ENCODE measurements around the gene TRIM4. TPM values are rescaled to one million over a fixed set of nuclear protein-coding genes. Genes with fewer than 3 reads are reported as not detected.
"Not testable (repeated sequence)": the region's sequence is repeated elsewhere in the genome, so short reads cannot be mapped to it uniquely, and the experiment has no call there.

TRIM4 gene
- total and polyA plus RNA-seq, 2 experiments from 2014 or later: 20.2 to 27.2 TPM

DNA sequence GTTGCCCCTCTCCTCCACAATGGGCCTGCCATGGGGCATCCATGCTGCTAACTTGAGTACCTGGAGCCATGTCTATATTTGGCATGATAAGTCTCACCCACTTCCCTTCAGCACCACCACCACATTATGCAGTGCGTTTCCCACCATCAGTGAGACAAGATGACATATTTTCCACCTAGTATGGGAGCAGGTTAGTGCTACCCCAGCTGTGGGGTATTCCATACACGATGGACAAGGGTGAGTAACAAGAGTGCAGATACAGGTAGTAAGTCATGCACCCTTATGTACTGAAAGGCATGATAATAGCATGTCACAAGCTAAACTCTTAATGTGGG, 21.3 kb downstream of the TRIM4 start:
- H3K9ac ChIP-seq: no peak overlapping the region
- H3K4me2 ChIP-seq (ENCODE audit: unreplicated experiment): no peak overlapping the region
- no peak for DNase-seq
- TF ChIP-seq EZH2 (IDR thresholded peaks at IDR 0.05; ENCODE audit: insufficient read depth, poor library complexity, severe bottlenecking) (no peak), EZH2phosphoT487 (IDR thresholded peaks at IDR 0.05; ENCODE audit: insufficient read depth, low read depth) (no peak)
- no peak overlapping the region for H3K27ac ChIP-seq
- no peaks in the 10 kb centered on the region for H3K9me2 ChIP-seq (ENCODE audit: insufficient read depth)
- H2AFZ ChIP-seq: no peak overlapping the region
- no peaks in the 10 kb centered on the region for H3K27me3 ChIP-seq (replicated peaks; ENCODE audit: insufficient read depth)
- WGBS, 2 experiments (ENCODE audit: low coverage in 1 of 2, low lambda C conversion rate in 2 of 2, missing lambda C conversion rate in 2 of 2): 96% methylated on average over 2 of the region's 2 CpGs
- H3K4me1 ChIP-seq (ENCODE audit: insufficient read depth): no peaks in the 10 kb centered on the region
- no peaks in the 10 kb centered on the region for H3K9me3 ChIP-seq (ENCODE audit: low read depth)
- in situ Hi-C loops (cut with MboI): no loop called here
- no peak overlapping the region for H3K4me3 ChIP-seq
- no peaks in the 10 kb centered on the region for H3K79me2 ChIP-seq (ENCODE audit: insufficient read depth)
- no peaks in the 10 kb centered on the region for H4K20me1 ChIP-seq (ENCODE audit: insufficient read depth)
- H3K36me3 ChIP-seq (ENCODE audit: low read depth): peaks cover 32% of the 10 kb centered on the region
- 0 out of 2 replicates have a peak, but pooled peaks cover 5% of the 10 kb centered on the region for H3F3A ChIP-seq (ENCODE audit: insufficient read depth)

DNA sequence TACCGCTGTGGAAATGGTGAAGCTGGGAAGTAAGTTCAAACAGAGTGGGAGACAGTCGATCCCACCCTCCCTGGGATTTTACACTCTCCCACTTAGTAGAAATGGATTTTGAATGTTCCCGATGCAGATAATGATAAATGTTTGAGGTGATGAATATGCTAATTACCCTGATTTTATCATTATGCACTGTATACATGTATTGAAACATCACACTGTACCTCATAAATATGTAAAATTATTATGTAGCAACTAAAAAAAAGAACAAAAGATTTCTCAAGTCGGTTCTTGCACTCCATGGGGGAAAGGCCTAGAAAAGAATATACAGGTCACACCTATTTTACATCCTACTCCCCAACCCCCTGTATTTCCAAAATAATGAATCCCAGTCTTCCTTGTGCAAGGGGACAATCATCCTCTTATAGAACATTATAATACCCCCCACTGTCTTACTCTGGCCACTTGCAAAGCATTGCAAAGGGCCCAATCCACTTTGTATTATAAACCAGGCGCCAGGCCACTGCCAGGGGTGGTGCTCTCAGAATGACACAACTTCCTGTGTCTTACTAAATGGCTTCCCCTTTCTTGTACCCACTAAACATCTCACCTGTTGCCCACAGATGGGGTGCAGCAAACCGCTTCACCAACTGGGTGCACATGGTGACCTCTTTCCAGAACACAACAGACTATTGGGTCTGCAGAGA, 21.9 kb downstream of the TRIM4 start:
- in situ Hi-C loops (cut with MboI): no loop called here
- WGBS, 2 experiments (ENCODE audit: low coverage in 1 of 2, low lambda C conversion rate in 2 of 2, missing lambda C conversion rate in 2 of 2): 91 to 93% methylated on average over 6 of the region's 6 CpGs
- no peak overlapping the region for H3K27ac ChIP-seq

DNA sequence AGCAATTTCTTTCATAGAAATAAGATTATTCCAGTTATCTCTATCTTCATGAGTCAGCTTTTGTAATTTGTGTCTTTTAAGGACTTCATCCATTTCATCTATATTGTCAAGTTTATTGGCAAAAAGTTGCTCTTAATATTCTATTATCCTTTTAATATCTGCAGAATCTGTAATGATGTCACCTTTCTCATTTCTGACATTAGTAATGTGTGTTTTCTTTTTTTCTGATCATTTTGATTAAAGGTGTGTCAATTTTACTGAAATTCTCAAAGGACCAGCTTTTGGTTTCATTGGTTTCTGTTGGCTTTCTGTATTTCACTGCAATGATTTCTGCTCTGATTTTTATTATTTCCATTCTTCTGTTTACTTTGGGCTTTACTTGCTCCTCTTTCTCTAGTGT, 24.6 kb downstream of the TRIM4 start:
- H3K9me2 ChIP-seq (ENCODE audit: insufficient read depth): no peaks in the 10 kb centered on the region
- no peak overlapping the region for H3K27ac ChIP-seq
- H3K9me3 ChIP-seq (ENCODE audit: low read depth): no peaks in the 10 kb centered on the region
- no peak for DNase-seq
- 0 out of 2 replicates have a peak, but pooled peaks cover 5% of the 10 kb centered on the region for H3F3A ChIP-seq (ENCODE audit: insufficient read depth)
- no peaks in the 10 kb centered on the region for H3K27me3 ChIP-seq (replicated peaks; ENCODE audit: insufficient read depth)
- H3K79me2 ChIP-seq (ENCODE audit: insufficient read depth): no peaks in the 10 kb centered on the region
- H3K36me3 ChIP-seq (ENCODE audit: low read depth): no peaks in the 10 kb centered on the region; the same call in 1 of the 2 replicates
- H2AFZ ChIP-seq: no peak overlapping the region
- no peak overlapping the region for H3K9ac ChIP-seq
- no peak for TF ChIP-seq EZH2 (IDR thresholded peaks at IDR 0.05; ENCODE audit: insufficient read depth, poor library complexity, severe bottlenecking)
- TF ChIP-seq EZH2phosphoT487 (IDR thresholded peaks at IDR 0.05; ENCODE audit: insufficient read depth, low read depth): no peak
- H3K4me1 ChIP-seq (ENCODE audit: insufficient read depth): no peaks in the 10 kb centered on the region
- H3K4me2 ChIP-seq (ENCODE audit: unreplicated experiment): no peak overlapping the region
- no peak overlapping the region for H3K4me3 ChIP-seq
- H4K20me1 ChIP-seq (ENCODE audit: insufficient read depth): no peaks in the 10 kb centered on the region
- in situ Hi-C loops (cut with MboI): no loop called here

More for the DNA sequence above, 21.9 kb downstream of the TRIM4 start:
- no peaks in the 10 kb centered on the region for H3K9me3 ChIP-seq (ENCODE audit: low read depth)
- no peaks in the 10 kb centered on the region for H3K9me2 ChIP-seq (ENCODE audit: insufficient read depth)
- H3K4me3 ChIP-seq: no peak overlapping the region
- no peak overlapping the region for H2AFZ ChIP-seq
- peaks cover 27% of the 10 kb centered on the region for H3K36me3 ChIP-seq (ENCODE audit: low read depth)
- no peaks in the 10 kb centered on the region for H3K4me1 ChIP-seq (ENCODE audit: insufficient read depth)
- no peak overlapping the region for H3K9ac ChIP-seq
- no peaks in the 10 kb centered on the region for H3K27me3 ChIP-seq (replicated peaks; ENCODE audit: insufficient read depth)
- H4K20me1 ChIP-seq (ENCODE audit: insufficient read depth): no peaks in the 10 kb centered on the region
- TF ChIP-seq EZH2phosphoT487 (IDR thresholded peaks at IDR 0.05; ENCODE audit: insufficient read depth, low read depth) (no peak), EZH2 (IDR thresholded peaks at IDR 0.05; ENCODE audit: insufficient read depth, poor library complexity, severe bottlenecking) (no peak)
- no peaks in the 10 kb centered on the region for H3K79me2 ChIP-seq (ENCODE audit: insufficient read depth)
- DNase-seq: no peak
- 0 out of 2 replicates have a peak, but pooled peaks cover 5% of the 10 kb centered on the region for H3F3A ChIP-seq (ENCODE audit: insufficient read depth)
- no peak overlapping the region for H3K4me2 ChIP-seq (ENCODE audit: unreplicated experiment)

DNA sequence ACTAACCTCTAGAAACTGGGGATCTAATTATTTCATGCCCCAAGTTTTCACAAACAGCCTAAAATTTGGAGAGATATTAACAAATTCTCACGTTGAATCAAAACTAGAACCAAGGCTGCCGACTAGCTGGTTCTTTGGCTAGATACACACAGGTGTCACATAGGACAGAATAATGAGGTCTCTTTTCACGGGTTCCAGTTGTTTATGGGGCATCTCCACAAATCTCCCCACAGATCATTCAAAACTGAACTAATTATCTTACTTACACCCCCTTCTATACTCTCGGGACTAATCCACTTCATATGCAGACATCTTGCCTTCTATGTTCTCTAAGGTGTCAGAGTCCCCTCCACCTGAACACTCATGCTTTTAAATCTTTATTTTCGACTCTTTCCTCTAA, 26.1 kb downstream of the TRIM4 start:
- DNase-seq: no peak
- no peak for TF ChIP-seq EZH2 (IDR thresholded peaks at IDR 0.05; ENCODE audit: insufficient read depth, poor library complexity, severe bottlenecking)
- TF ChIP-seq EZH2phosphoT487 (IDR thresholded peaks at IDR 0.05; ENCODE audit: insufficient read depth, low read depth): no peak
- no peak overlapping the region for H3K4me3 ChIP-seq
- no peaks in the 10 kb centered on the region for H3K9me2 ChIP-seq (ENCODE audit: insufficient read depth)
- 80 to 87% methylated on average over 5 of the region's 5 CpGs for whole genome bisulfite sequencing, 2 experiments (ENCODE audit: low coverage in 1 of 2, low lambda C conversion rate in 2 of 2, missing lambda C conversion rate in 2 of 2)
- H3F3A ChIP-seq (ENCODE audit: insufficient read depth): 0 out of 2 replicates have a peak, but pooled peaks cover 5% of the 10 kb centered on the region
- H3K9ac ChIP-seq: no peak overlapping the region
- no peaks in the 10 kb centered on the region for H3K79me2 ChIP-seq (ENCODE audit: insufficient read depth)
- no peaks in the 10 kb centered on the region for H3K9me3 ChIP-seq (ENCODE audit: low read depth)
- H2AFZ ChIP-seq: no peak overlapping the region
- H3K27me3 ChIP-seq (replicated peaks; ENCODE audit: insufficient read depth): no peaks in the 10 kb centered on the region
- no peak overlapping the region for H3K4me2 ChIP-seq (ENCODE audit: unreplicated experiment)
- H3K27ac ChIP-seq: no peak overlapping the region
- H3K4me1 ChIP-seq (ENCODE audit: insufficient read depth): no peaks in the 10 kb centered on the region
- H3K36me3 ChIP-seq (ENCODE audit: low read depth): no peaks in the 10 kb centered on the region
- in situ Hi-C loops (cut with MboI): no loop called here
- H4K20me1 ChIP-seq (ENCODE audit: insufficient read depth): no peaks in the 10 kb centered on the region

DNA sequence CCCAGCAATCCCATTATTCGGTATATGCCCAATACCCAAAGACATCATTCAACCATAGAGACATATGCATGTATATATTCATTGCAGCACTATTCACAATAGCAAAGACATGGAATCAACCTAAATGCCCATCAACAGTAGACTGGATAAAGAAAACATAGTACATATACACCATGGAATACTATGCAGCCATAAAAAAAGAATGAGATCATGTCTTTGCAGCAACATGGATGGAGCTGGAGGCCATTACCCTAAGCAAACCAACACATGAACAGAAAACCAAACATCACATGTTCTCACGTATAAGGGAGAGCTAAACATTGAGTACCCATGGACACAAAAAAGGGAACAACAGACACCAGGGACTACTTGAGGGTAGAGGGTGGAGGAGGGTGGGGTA, 29.0 kb downstream of the TRIM4 start:
- H3K79me2 ChIP-seq (ENCODE audit: insufficient read depth); H3K9ac ChIP-seq; H3K4me3 ChIP-seq; H3K27ac ChIP-seq; H3K36me3 ChIP-seq (ENCODE audit: low read depth); H2AFZ ChIP-seq; H3K9me3 ChIP-seq (ENCODE audit: low read depth); H3K9me2 ChIP-seq (ENCODE audit: insufficient read depth); H3F3A ChIP-seq (ENCODE audit: insufficient read depth); in situ Hi-C loops (cut with MboI); H3K4me1 ChIP-seq (ENCODE audit: insufficient read depth); H3K27me3 ChIP-seq (replicated peaks; ENCODE audit: insufficient read depth); H4K20me1 ChIP-seq (ENCODE audit: insufficient read depth); H3K4me2 ChIP-seq (ENCODE audit: unreplicated experiment); DNase-seq: not testable (repeated sequence)
- 66 to 86% methylated on average over 2 of the region's 2 CpGs for WGBS, 2 experiments (ENCODE audit: low coverage in 1 of 2, low lambda C conversion rate in 2 of 2, missing lambda C conversion rate in 2 of 2)

DNA sequence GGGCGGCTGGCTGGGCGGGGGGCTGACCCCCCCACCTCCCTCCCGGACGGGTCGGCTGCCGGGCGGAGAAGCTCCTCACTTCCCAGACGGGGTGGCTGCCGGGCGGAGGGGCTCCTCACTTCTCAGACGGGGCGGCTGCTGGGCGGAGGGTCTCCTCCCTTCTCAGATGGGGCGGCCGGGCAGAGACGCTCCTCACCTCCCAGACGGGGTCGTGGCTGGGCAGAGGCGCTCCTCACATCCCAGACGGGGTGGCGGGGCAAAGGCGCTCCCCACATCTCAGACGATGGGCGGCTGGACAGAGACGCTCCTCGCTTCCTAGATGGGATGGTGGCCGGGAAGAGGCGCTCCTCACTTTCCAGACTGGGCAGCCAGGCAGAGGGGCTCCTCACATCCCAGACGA, 31.0 kb downstream of the TRIM4 start:
- H3K4me2 ChIP-seq (ENCODE audit: unreplicated experiment); H2AFZ ChIP-seq; H3K36me3 ChIP-seq (ENCODE audit: low read depth); H3K79me2 ChIP-seq (ENCODE audit: insufficient read depth); H3F3A ChIP-seq (ENCODE audit: insufficient read depth); H3K9me3 ChIP-seq (ENCODE audit: low read depth); H3K27me3 ChIP-seq (replicated peaks; ENCODE audit: insufficient read depth); H3K4me1 ChIP-seq (ENCODE audit: insufficient read depth); H3K9ac ChIP-seq; in situ Hi-C loops (cut with MboI); DNase-seq; H3K9me2 ChIP-seq (ENCODE audit: insufficient read depth); H3K4me3 ChIP-seq; H4K20me1 ChIP-seq (ENCODE audit: insufficient read depth); H3K27ac ChIP-seq: not testable (repeated sequence)
- WGBS, 2 experiments (ENCODE audit: low coverage in 1 of 2, low lambda C conversion rate in 2 of 2, missing lambda C conversion rate in 2 of 2): 73 to 87% methylated on average over 2 to 25 of the region's 29 CpGs
